A673 (cell line): ENCODE results near the gene C16orf54.

Experiments
- CTCF ChIP-seq: fragments of 300-800, 200-600 bp; sonication (generic); conservative IDR thresholded peaks from 2 replicates; pipeline ENCODE4 v1.5.1; 2017; ENCODE audit warnings: low read depth, mild to moderate bottlenecking, antibody characterized with exemption, low read length, moderate library complexity, mixed read lengths
- EZH2 ChIP-seq: fragments of 200-600 bp; sonication (generic); IDR thresholded peaks from 2 replicates; pipeline ENCODE4 v1.6.1; 2017; ENCODE audit warnings: borderline replicate concordance, low read depth, mild to moderate bottlenecking, mixed read lengths, antibody characterized with exemption, low read length; ENCODE audit not compliant: poor library complexity, severe bottlenecking

- TF ChIP-seq CTCF (no peak), EZH2 (no peak)
These were observed 1.2 kb downstream of the C16orf54 start for GRCh38 chr16:29744541-29745101.
